ENCODE results near the gene BRMS1. TPM values are rescaled to one million over a fixed set of nuclear protein-coding genes. Genes with fewer than 3 reads are reported as not detected.
"Not testable (repeated sequence)": the region's sequence is repeated elsewhere in the genome, so short reads cannot be mapped to it uniquely, and the experiment has no call there.

BRMS1 gene
- polyA plus RNA-seq, 1 donor (not counting 4 experiments of a cell fraction or from before 2014, with no cell fraction given): 61.4 TPM

- Histone ChIP-seq H3K79me2 (ENCODE audit: control insufficient read depth, insufficient read depth, low read length) (no peaks in the 10 kb centered on the region), H3K4me2 (ENCODE audit: control insufficient read depth, extremely low read depth, insufficient read depth, low read depth, low read length) (peak overlapping the region; percentile 95), H3K4me1 (ENCODE audit: control insufficient read depth, extremely low read depth, insufficient read depth, low read length) (peaks cover 2% of the 10 kb centered on the region), H3K9me3 (ENCODE audit: control insufficient read depth, low read depth, low read length) (no peaks in the 10 kb centered on the region), H3K27ac (ENCODE audit: control insufficient read depth, insufficient read depth, low read length) (peak overlapping the region; percentile 72), H2AFZ (ENCODE audit: control insufficient read depth, low read length) (peak overlapping the region; percentile 99), H4K20me1 (ENCODE audit: control insufficient read depth, extremely low read depth, insufficient read depth, low read length) (no peaks in the 10 kb centered on the region), H3K9ac (ENCODE audit: control insufficient read depth, extremely low read depth, insufficient read depth, low read length) (peak overlapping the region; percentile 76), H3K27me3 (ENCODE audit: control insufficient read depth, extremely low read depth, insufficient read depth, low read length) (peaks cover 16% of the 10 kb centered on the region), H3K9me1 (ENCODE audit: control insufficient read depth, extremely low read depth, insufficient read depth, low read length) (no peaks in the 10 kb centered on the region), H3K4me3 (ENCODE audit: control insufficient read depth in 2 of 3, extremely low read depth in 1 of 3, insufficient read depth in 2 of 3, low read depth in 1 of 3, low read length in 3 of 3) (peak overlapping the region; percentile 48 to 86 (median 79)), H3K36me3 (ENCODE audit: control insufficient read depth in 2 of 2, extremely low read depth in 1 of 2, insufficient read depth in 2 of 2, low read length in 2 of 2) (no peaks in the 10 kb centered on the region)
- peak; percentile 90 for FAIRE-seq
- TF ChIP-seq CTCF (optimal IDR thresholded peaks at IDR 0.05 in 1 of 3, IDR thresholded peaks at IDR 0.05 in 1 of 3, conservative IDR thresholded peaks at IDR 0.05 in 1 of 3; ENCODE audit: extremely low read depth in 1 of 3, insufficient read depth in 2 of 3, low read length in 3 of 3) (peak in 2 of 3 experiments; percentile 59 to 93), EZH2 (IDR thresholded peaks at IDR 0.05; ENCODE audit: low read length) (no peak)
- dilution Hi-C loops (cut with MboI; ENCODE audit: extremely low pct_ligation_motif_present, low sequenced_read_pairs): no loop called here
- peak; percentile 76 for DNase-seq (ENCODE audit: low read depth, low spot score)
Observed at GRCh38 chr11:66311965-66312548, 32.8 kb downstream of the BRMS1 start.

- no peaks in the 10 kb centered on the region for H4K20me1 ChIP-seq (ENCODE audit: control insufficient read depth, extremely low read depth, insufficient read depth, low read length)
- no peaks in the 10 kb centered on the region for H3K36me3 ChIP-seq (ENCODE audit: control insufficient read depth in 2 of 2, extremely low read depth in 1 of 2, insufficient read depth in 2 of 2, low read length in 2 of 2)
- H3K9ac ChIP-seq (ENCODE audit: control insufficient read depth, extremely low read depth, insufficient read depth, low read length): peak overlapping the region; percentile 76
- no peaks in the 10 kb centered on the region for H3K9me1 ChIP-seq (ENCODE audit: control insufficient read depth, extremely low read depth, insufficient read depth, low read length)
- DNase-seq (ENCODE audit: low read depth, low spot score): no peak
- H2AFZ ChIP-seq (ENCODE audit: control insufficient read depth, low read length): peak overlapping the region; percentile 99
- no peaks in the 10 kb centered on the region for H3K79me2 ChIP-seq (ENCODE audit: control insufficient read depth, insufficient read depth, low read length)
- peak overlapping the region; percentile 95 for H3K4me2 ChIP-seq (ENCODE audit: control insufficient read depth, extremely low read depth, insufficient read depth, low read depth, low read length)
- H3K27ac ChIP-seq (ENCODE audit: control insufficient read depth, insufficient read depth, low read length): no peak overlapping the region
- peaks cover 2% of the 10 kb centered on the region for H3K4me1 ChIP-seq (ENCODE audit: control insufficient read depth, extremely low read depth, insufficient read depth, low read length)
- peaks cover 13% of the 10 kb centered on the region for H3K27me3 ChIP-seq (ENCODE audit: control insufficient read depth, extremely low read depth, insufficient read depth, low read length)
- dilution Hi-C loops (cut with MboI; ENCODE audit: extremely low pct_ligation_motif_present, low sequenced_read_pairs): no loop called here
- FAIRE-seq: peak; percentile 17
- TF ChIP-seq EZH2 (IDR thresholded peaks at IDR 0.05; ENCODE audit: low read length): no peak
- peak in 2 of 3 experiments; percentile 91 to 93 for TF ChIP-seq CTCF (optimal IDR thresholded peaks at IDR 0.05 in 1 of 3, IDR thresholded peaks at IDR 0.05 in 1 of 3, conservative IDR thresholded peaks at IDR 0.05 in 1 of 3; ENCODE audit: extremely low read depth in 1 of 3, insufficient read depth in 2 of 3, low read length in 3 of 3)
- peak overlapping the region; percentile 48 to 86 (median 79) for H3K4me3 ChIP-seq (ENCODE audit: control insufficient read depth in 2 of 3, extremely low read depth in 1 of 3, insufficient read depth in 2 of 3, low read depth in 1 of 3, low read length in 3 of 3)
- no peaks in the 10 kb centered on the region for H3K9me3 ChIP-seq (ENCODE audit: control insufficient read depth, low read depth, low read length)
Observed at GRCh38 chr11:66311470-66311964, 33.4 kb downstream of the BRMS1 start.

GRCh38 chr11:66310803-66311440 lies 34.0 kb downstream of the BRMS1 start:
- H3K4me2 ChIP-seq (ENCODE audit: control insufficient read depth, extremely low read depth, insufficient read depth, low read depth, low read length); FAIRE-seq; H3K4me3 ChIP-seq (ENCODE audit: control insufficient read depth in 2 of 3, extremely low read depth in 1 of 3, insufficient read depth in 2 of 3, low read depth in 1 of 3, low read length in 3 of 3); DNase-seq (ENCODE audit: low read depth, low spot score); H3K27ac ChIP-seq (ENCODE audit: control insufficient read depth, insufficient read depth, low read length); H3K9me1 ChIP-seq (ENCODE audit: control insufficient read depth, extremely low read depth, insufficient read depth, low read length); H4K20me1 ChIP-seq (ENCODE audit: control insufficient read depth, extremely low read depth, insufficient read depth, low read length); H3K79me2 ChIP-seq (ENCODE audit: control insufficient read depth, insufficient read depth, low read length); H3K9me3 ChIP-seq (ENCODE audit: control insufficient read depth, low read depth, low read length); H2AFZ ChIP-seq (ENCODE audit: control insufficient read depth, low read length); H3K27me3 ChIP-seq (ENCODE audit: control insufficient read depth, extremely low read depth, insufficient read depth, low read length); H3K9ac ChIP-seq (ENCODE audit: control insufficient read depth, extremely low read depth, insufficient read depth, low read length); H3K4me1 ChIP-seq (ENCODE audit: control insufficient read depth, extremely low read depth, insufficient read depth, low read length); dilution Hi-C loops (cut with MboI; ENCODE audit: extremely low pct_ligation_motif_present, low sequenced_read_pairs); H3K36me3 ChIP-seq (ENCODE audit: control insufficient read depth in 2 of 2, extremely low read depth in 1 of 2, insufficient read depth in 2 of 2, low read length in 2 of 2): not testable (repeated sequence)
